ENCODE measurements around the gene SAYSD1.

The SAYSD1 gene

DNA sequence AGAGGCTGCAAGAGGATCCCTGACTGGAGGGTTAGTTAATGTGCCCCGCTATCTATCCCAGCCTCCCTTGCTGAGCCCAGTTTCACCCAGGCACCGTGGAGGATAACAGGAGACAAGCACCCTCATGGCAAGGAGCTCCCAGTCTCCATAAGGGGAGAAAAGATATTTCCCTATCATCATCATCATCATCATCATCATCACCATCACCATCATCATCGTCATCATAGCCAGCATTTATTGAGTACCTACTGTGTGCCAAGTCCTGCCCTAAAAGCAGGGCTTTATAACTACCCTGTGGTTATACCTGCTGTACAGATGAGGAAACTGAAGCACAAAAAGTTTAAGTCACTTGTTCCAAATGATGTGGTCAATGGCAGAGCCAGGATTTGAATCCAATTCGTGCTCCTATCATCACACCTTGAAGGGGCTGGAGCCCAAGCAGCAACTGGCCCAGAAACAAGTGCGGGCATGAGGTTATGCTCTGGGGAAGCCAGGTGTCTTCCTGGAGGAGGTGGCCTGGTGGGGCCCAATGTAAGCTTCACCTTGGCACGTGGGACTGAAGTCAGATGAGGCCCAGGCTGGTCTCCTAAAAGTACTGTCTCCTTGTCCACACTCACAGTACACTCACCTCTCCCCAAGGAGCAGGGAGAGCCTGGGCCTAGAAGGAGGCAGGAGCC lies 56.4 kb downstream of the SAYSD1 start:
- no peak for DNase-seq (ENCODE audit: low read depth)

DNA sequence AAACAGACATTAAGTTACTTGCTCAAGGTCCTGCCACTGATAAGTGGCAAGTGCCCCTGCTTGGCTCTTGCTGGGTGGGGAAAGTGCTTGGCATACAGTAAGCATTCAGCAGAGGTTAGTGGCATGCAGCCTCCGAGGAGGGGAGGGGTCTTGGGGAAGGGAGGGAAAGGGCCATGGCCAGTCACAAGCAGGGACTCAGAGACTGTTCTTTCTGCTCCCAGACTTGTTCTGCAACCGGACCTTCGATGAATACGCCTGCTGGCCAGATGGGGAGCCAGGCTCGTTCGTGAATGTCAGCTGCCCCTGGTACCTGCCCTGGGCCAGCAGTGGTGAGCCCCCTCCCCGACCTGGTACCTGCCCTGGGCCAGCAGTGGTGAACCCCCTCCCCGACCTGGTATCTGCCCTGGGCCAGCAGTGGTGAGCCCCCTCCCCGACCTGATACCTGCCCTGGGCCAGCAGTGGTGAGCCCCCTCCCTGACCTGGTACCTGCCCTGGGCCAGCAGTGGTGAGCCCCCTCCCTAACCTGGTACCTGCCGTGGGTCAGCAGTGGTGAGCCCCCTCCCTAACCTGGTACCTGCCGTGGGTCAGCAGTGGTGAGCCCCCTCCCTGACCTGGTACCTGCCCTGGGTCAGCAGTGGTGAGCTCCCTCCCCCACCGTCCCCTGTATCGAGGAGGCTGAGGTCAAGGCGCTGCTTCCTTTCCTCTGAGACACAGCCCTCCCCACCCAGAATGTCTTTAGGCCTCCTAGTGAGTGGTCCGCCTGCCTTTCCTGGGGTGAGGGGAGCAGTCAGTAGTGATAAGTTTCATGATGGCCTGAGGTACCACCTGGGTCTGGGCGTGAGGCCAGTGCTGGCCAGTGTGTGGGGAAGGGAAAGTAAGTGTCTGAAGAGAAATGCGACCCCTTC lies 57.5 kb downstream of the SAYSD1 start:
- DNase-seq (ENCODE audit: low read depth) = no peak

- DNase-seq (ENCODE audit: low read depth) = no peak
These were observed 58.3 kb downstream of the SAYSD1 start for GRCh38 chr6:39056681-39057080.

- no peak for DNase-seq (ENCODE audit: low read depth)
These were observed 58.8 kb downstream of the SAYSD1 start for GRCh38 chr6:39056191-39056590.

DNA sequence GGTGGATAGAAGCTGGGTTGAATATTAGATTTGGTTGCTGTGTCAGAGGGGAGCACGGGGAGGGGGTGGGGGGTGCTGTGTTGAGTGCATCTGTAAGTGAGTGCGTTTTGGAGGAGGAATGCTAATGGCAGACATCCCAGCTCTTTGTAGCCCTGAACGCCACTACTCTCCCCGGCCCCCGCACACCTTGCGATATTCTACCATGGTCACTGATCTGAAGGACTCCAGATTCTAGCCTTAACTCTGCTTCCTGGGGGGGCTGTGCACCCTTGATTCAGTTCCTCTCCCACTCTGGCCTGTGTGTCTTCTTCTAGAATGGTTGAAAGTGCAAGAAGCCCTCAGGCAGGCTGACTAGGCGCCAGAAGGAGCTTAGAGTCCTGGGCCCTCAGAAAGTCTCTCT lies 59.3 kb downstream of the SAYSD1 start:
- DNase-seq (ENCODE audit: low read depth) = no peak

DNA sequence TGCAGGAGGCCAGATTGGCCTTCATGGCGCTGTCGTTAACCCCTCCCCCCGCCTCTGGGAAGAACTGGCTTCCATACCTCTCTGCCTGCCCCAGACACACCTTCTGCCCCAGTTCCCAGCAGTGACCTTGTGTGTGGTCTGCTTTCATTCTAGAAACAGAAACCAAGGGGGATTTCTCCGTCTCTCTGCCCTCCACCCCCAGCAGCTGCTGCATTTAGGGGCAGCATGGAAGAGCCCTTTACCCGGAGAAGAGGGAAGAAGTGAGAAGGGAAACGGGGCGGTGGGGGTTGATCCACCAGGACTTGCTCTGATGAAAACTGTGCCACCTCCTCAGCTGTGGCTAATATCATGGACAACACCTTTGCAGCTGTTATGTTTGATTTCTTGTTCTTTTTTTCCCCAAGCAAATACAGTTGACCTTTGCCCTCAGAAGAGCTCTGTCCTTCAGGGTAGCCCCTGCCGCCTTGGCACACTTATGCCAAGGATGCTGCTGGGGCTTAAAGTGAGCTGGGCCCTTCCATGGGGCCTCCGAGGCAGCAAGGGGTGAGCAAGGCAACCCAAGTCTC lies 60.3 kb downstream of the SAYSD1 start:
- DNase-seq (ENCODE audit: low read depth) = no peak

Measured in fibroblast of the conjunctiva (primary cell).